Globus pallidus (tissue), 1 donor: ENCODE measurements around the gene MORN5.

Experiments used
- DNase-seq: peaks from one replicate; pipeline ENCODE4 v3.0.0-alpha.2; 2015; ENCODE audit warnings: low spot score

MORN5 gene

GRCh38 chr9:122234022-122234748 is 74.5 kb downstream of the MORN5 start:
- DNase-seq: no peak

GRCh38 chr9:122236681-122237080 is 77.0 kb downstream of the MORN5 start:
- DNase-seq: no peak

GRCh38 chr9:122239722-122240121 is 80.0 kb downstream of the MORN5 start:
- no peak for DNase-seq

GRCh38 chr9:122244349-122244748 is 84.6 kb downstream of the MORN5 start:
- no peak for DNase-seq

GRCh38 chr9:122246666-122247065 is 87.0 kb downstream of the MORN5 start:
- DNase-seq: no peak

- no peak for DNase-seq
Observed at GRCh38 chr9:122248448-122248865, 88.7 kb downstream of the MORN5 start.
